Activated T-cell treated with anti-CD3 and anti-CD28 coated beads, Interleukin-2, amount 50 U/mL, for 4 hours (primary cell): Measurements from ENCODE around the gene MAMDC2. TPM values are rescaled to one million over a fixed set of nuclear protein-coding genes. Genes with fewer than 3 reads are reported as not detected.

Source experiments
- ATAC-seq, 2 donors: fragments of 200-7000 bp; cut with Tn5 transposase; one replicate each; pipeline ENCODE4 v1.10.0; 2021
- DNase-seq: peaks from one replicate; pipeline ENCODE4 v3.0.0-alpha.2; 2020
- H3K27me3 Mint-ChIP-seq: one replicate; pipeline ENCODE4 v1.8.0; 2021; ENCODE audit warnings: low read depth, mixed read lengths
- H3K36me3 Mint-ChIP-seq: one replicate; pipeline ENCODE4 v1.8.0; 2022; ENCODE audit warnings: mixed read lengths; ENCODE audit not compliant: insufficient read depth
- H3K4me1 Mint-ChIP-seq: one replicate; pipeline ENCODE4 v1.8.0; 2021; ENCODE audit warnings: low read depth, mixed read lengths
- H3K4me3 Mint-ChIP-seq: one replicate; pipeline ENCODE4 v1.8.0; 2021; ENCODE audit warnings: mild to moderate bottlenecking, moderate library complexity, mixed read lengths
- H3K9me3 Mint-ChIP-seq: one replicate; pipeline ENCODE4 v1.8.0; 2021; ENCODE audit warnings: mixed read lengths
- total RNA-seq, 3 donors: library from RNA; stranded (reverse); gene quantifications; one replicate each; pipeline ENCODE4 v1.2.1, GENCODE V29; 2021

Gene MAMDC2
- total RNA-seq, 3 donors from 2014 or later, result not detected

GRCh38 chr9:70046274-70047070 lies 2.8 kb downstream of the MAMDC2 start:
- no peak for DNase-seq
- H3K4me3 Mint-ChIP-seq, result no peak overlapping the region
- H3K27me3 Mint-ChIP-seq, result peaks cover 55% of the 10 kb centered on the region
- no peak for ATAC-seq
- H3K36me3 Mint-ChIP-seq, result no peaks in the 10 kb centered on the region
- H3K9me3 Mint-ChIP-seq, result no peaks in the 10 kb centered on the region
- H3K4me1 Mint-ChIP-seq, result peaks cover 13% of the 10 kb centered on the region

- no peak for DNase-seq
- H3K4me3 Mint-ChIP-seq, result no peak overlapping the region
- no peaks in the 10 kb centered on the region for H3K9me3 Mint-ChIP-seq
- H3K4me1 Mint-ChIP-seq, result peaks cover 7% of the 10 kb centered on the region
- peaks cover 36% of the 10 kb centered on the region for H3K27me3 Mint-ChIP-seq
- no peaks in the 10 kb centered on the region for H3K36me3 Mint-ChIP-seq
- no peak for ATAC-seq
Measured at GRCh38 chr9:70049236-70049635, 5.6 kb downstream of the MAMDC2 start.

- Mint-ChIP-seq H3K36me3 (no peaks in the 10 kb centered on the region), H3K4me3 (no peak overlapping the region), H3K4me1 (peaks cover 3% of the 10 kb centered on the region), H3K9me3 (no peaks in the 10 kb centered on the region), H3K27me3 (peaks cover 31% of the 10 kb centered on the region)
- DNase-seq (no peak), ATAC-seq (no peak)
Measured at GRCh38 chr9:70049672-70050271, 6.1 kb downstream of the MAMDC2 start.

GRCh38 chr9:70052768-70053167 lies 9.1 kb downstream of the MAMDC2 start:
- Mint-ChIP-seq H3K36me3 (no peaks in the 10 kb centered on the region), H3K27me3 (peaks cover 10% of the 10 kb centered on the region), H3K4me3 (no peak overlapping the region), H3K4me1 (peaks cover 3% of the 10 kb centered on the region), H3K9me3 (no peaks in the 10 kb centered on the region)
- DNase-seq (no peak), ATAC-seq (no peak)

- H3K4me1 Mint-ChIP-seq, result peaks cover under 1% of the 10 kb centered on the region
- no peaks in the 10 kb centered on the region for H3K9me3 Mint-ChIP-seq
- H3K27me3 Mint-ChIP-seq, result peaks cover 6% of the 10 kb centered on the region
- ATAC-seq (no peak), DNase-seq (no peak)
- no peak overlapping the region for H3K4me3 Mint-ChIP-seq
- no peaks in the 10 kb centered on the region for H3K36me3 Mint-ChIP-seq
Measured at GRCh38 chr9:70053864-70054263, 10.2 kb downstream of the MAMDC2 start.

- H3K4me3 Mint-ChIP-seq, result no peak overlapping the region
- DNase-seq (no peak), ATAC-seq (no peak)
- H3K9me3 Mint-ChIP-seq, result no peaks in the 10 kb centered on the region
- peaks cover 6% of the 10 kb centered on the region for H3K27me3 Mint-ChIP-seq
- H3K36me3 Mint-ChIP-seq, result no peaks in the 10 kb centered on the region
- no peaks in the 10 kb centered on the region for H3K4me1 Mint-ChIP-seq
Measured at GRCh38 chr9:70054521-70054920, 10.9 kb downstream of the MAMDC2 start.

- ATAC-seq, result no peak
- Mint-ChIP-seq H3K36me3 (no peaks in the 10 kb centered on the region), H3K27me3 (peaks cover 8% of the 10 kb centered on the region), H3K4me3 (no peak overlapping the region), H3K9me3 (no peaks in the 10 kb centered on the region), H3K4me1 (no peaks in the 10 kb centered on the region)
- DNase-seq, result no peak
Measured at GRCh38 chr9:70055406-70056210, 12.0 kb downstream of the MAMDC2 start.

- ATAC-seq, result no peak
- Mint-ChIP-seq H3K4me1 (no peaks in the 10 kb centered on the region), H3K36me3 (no peaks in the 10 kb centered on the region), H3K9me3 (no peaks in the 10 kb centered on the region), H3K4me3 (no peak overlapping the region), H3K27me3 (peaks cover 8% of the 10 kb centered on the region)
- DNase-seq, result no peak
Measured at GRCh38 chr9:70056211-70056944, 12.7 kb downstream of the MAMDC2 start.

- no peaks in the 10 kb centered on the region for H3K36me3 Mint-ChIP-seq
- ATAC-seq (no peak), DNase-seq (no peak)
- H3K27me3 Mint-ChIP-seq, result peaks cover 9% of the 10 kb centered on the region
- no peaks in the 10 kb centered on the region for H3K4me1 Mint-ChIP-seq
- no peak overlapping the region for H3K4me3 Mint-ChIP-seq
- no peaks in the 10 kb centered on the region for H3K9me3 Mint-ChIP-seq
Measured at GRCh38 chr9:70058569-70059116, 15.0 kb downstream of the MAMDC2 start.

GRCh38 chr9:70060148-70060882 lies 16.7 kb downstream of the MAMDC2 start:
- Mint-ChIP-seq H3K36me3 (no peaks in the 10 kb centered on the region), H3K27me3 (peaks cover 8% of the 10 kb centered on the region), H3K4me1 (no peaks in the 10 kb centered on the region), H3K4me3 (no peak overlapping the region), H3K9me3 (no peaks in the 10 kb centered on the region)
- DNase-seq (no peak), ATAC-seq (no peak)

- no peak for ATAC-seq
- DNase-seq, result no peak
- Mint-ChIP-seq H3K4me1 (no peaks in the 10 kb centered on the region), H3K4me3 (no peak overlapping the region), H3K36me3 (no peaks in the 10 kb centered on the region), H3K9me3 (no peaks in the 10 kb centered on the region), H3K27me3 (peaks cover 12% of the 10 kb centered on the region)
Measured at GRCh38 chr9:70060883-70061507, 17.3 kb downstream of the MAMDC2 start.

- Mint-ChIP-seq H3K27me3 (peaks cover 17% of the 10 kb centered on the region), H3K4me1 (no peaks in the 10 kb centered on the region), H3K36me3 (no peaks in the 10 kb centered on the region), H3K9me3 (no peaks in the 10 kb centered on the region), H3K4me3 (no peak overlapping the region)
- DNase-seq (no peak), ATAC-seq (no peak)
Measured at GRCh38 chr9:70061776-70062175, 18.1 kb downstream of the MAMDC2 start.

- Mint-ChIP-seq H3K4me1 (no peaks in the 10 kb centered on the region), H3K9me3 (no peaks in the 10 kb centered on the region), H3K27me3 (peaks cover 21% of the 10 kb centered on the region), H3K36me3 (no peaks in the 10 kb centered on the region), H3K4me3 (no peak overlapping the region)
- DNase-seq, result no peak
- no peak for ATAC-seq
Measured at GRCh38 chr9:70064496-70064895, 20.8 kb downstream of the MAMDC2 start.
